Testis (tissue), 3 donors: ENCODE measurements around the gene NLRP10. TPM values are rescaled to one million over a fixed set of nuclear protein-coding genes. Genes with fewer than 3 reads are reported as not detected.
"Not testable (repeated sequence)": the region's sequence is repeated elsewhere in the genome, so short reads cannot be mapped to it uniquely, and the experiment has no call there.

Experiments
- DNase-seq: peaks from one replicate; pipeline ENCODE4 v3.0.0-alpha.2; 2019
- H3K27ac ChIP-seq, 2 donors: fragments of 200-600 bp; sonication (generic); one replicate each; pipeline ENCODE4 v1.5.1; 2019
- H3K27me3 ChIP-seq: fragments of 200-600 bp; sonication (generic); one replicate; pipeline ENCODE4 v1.5.1; 2019
- H3K36me3 ChIP-seq: fragments of 200-600 bp; sonication (generic); one replicate; pipeline ENCODE4 v1.5.1; 2017; ENCODE audit warnings: low read depth; ENCODE audit errors: missing control alignments
- H3K4me1 ChIP-seq: fragments of 200-600 bp; sonication (generic); one replicate; pipeline ENCODE4 v1.5.1; 2019
- H3K4me3 ChIP-seq, 2 donors: fragments of 200-600 bp; sonication (generic); one replicate each; pipeline ENCODE4 v1.5.1; 2017 to 2019
- H3K9me3 ChIP-seq: fragments of 200-600 bp; sonication (generic); one replicate; pipeline ENCODE4 v1.5.1; 2017
- CTCF ChIP-seq, 3 experiments: fragments of 450-650 bp in 2 of 3; fragments of 200-600 bp in 1 of 3; sonication (generic) in 1 of 3; IDR thresholded peaks; one replicate each; pipeline ENCODE4 v1.5.1; 2016 to 2019; ENCODE audit warnings: antibody characterized with exemption in 3 of 3, mild to moderate bottlenecking in 2 of 3, moderate library complexity in 1 of 3
- POLR2A ChIP-seq: fragments of 450-650 bp; IDR thresholded peaks from one replicate; pipeline ENCODE4 v1.6.1; 2017; ENCODE audit warnings: antibody characterized with exemption, mild to moderate bottlenecking, moderate library complexity
- WGBS, 2 donors: methylation state at CpG; one replicate each; pipeline ENCODE4 v1.1.5; 2018; 5-methylcytosine and 5-hydroxymethylcytosine counted together
- intact Hi-C: fragments of 100-400 bp; cut with DNase I; formaldehyde crosslinking; loops from one replicate; pipeline ENCODE4 v1.15.1; 2023; ENCODE audit warnings: low total_unique reads
- polyA plus RNA-seq: library from polyadenylated mRNA; stranded (reverse); fragments of 350-450 nt; fragmentation: Illumina TruSeq; extraction: RNeasy Lipid Tissue Mini Kit (QIAGEN cat#74804); gene quantifications from one replicate; pipeline ENCODE4 v1.2.3, GENCODE V29; 2014; ENCODE audit warnings: low read depth, low replicate concordance; ENCODE audit not compliant: insufficient read depth
- total RNA-seq, 2 donors: library from RNA; depleted of rRNA; stranded (reverse); fragments of >200 nt; gene quantifications; one replicate each; pipeline ENCODE4 v1.2.3, GENCODE V29; 2016

Gene NLRP10
- total and polyA plus RNA-seq, 3 donors from 2014 or later, result 0.13 TPM; not detected in 2

GRCh38 chr11:8003187-8003586, 37.9 kb upstream of the NLRP10 start:
- H3K36me3 ChIP-seq, result no peaks in the 10 kb centered on the region
- no peak overlapping the region for H3K27ac ChIP-seq
- no peak overlapping the region for H3K4me3 ChIP-seq
- no peak for DNase-seq
- H3K27me3 ChIP-seq, result no peaks in the 10 kb centered on the region
- H3K4me1 ChIP-seq, result no peaks in the 10 kb centered on the region
- TF ChIP-seq CTCF (IDR thresholded peaks at IDR 0.05), result no peak
- TF ChIP-seq POLR2A, result no peak
- intact Hi-C loops, result no loop called here
- no peaks in the 10 kb centered on the region for H3K9me3 ChIP-seq
- WGBS, 2 donors, result 70 to 79% methylated on average over 7 of the region's 7 CpGs

- no peak for DNase-seq
- intact Hi-C loops, result no loop called here
- no peaks in the 10 kb centered on the region for H3K9me3 ChIP-seq
- H3K4me3 ChIP-seq, result no peak overlapping the region
- 70 to 90% methylated on average over 1 of the region's 1 CpG for WGBS, 2 donors
- no peaks in the 10 kb centered on the region for H3K27me3 ChIP-seq
- no peak overlapping the region for H3K27ac ChIP-seq
- no peak for TF ChIP-seq CTCF (IDR thresholded peaks at IDR 0.05)
- TF ChIP-seq POLR2A, result no peak
- no peaks in the 10 kb centered on the region for H3K4me1 ChIP-seq
- no peaks in the 10 kb centered on the region for H3K36me3 ChIP-seq
Observed at GRCh38 chr11:8002676-8003075, 37.4 kb upstream of the NLRP10 start.

GRCh38 chr11:8000390-8000789, 35.1 kb upstream of the NLRP10 start:
- Histone ChIP-seq H3K4me1 (no peaks in the 10 kb centered on the region), H3K27ac (no peak overlapping the region), H3K4me3 (no peak overlapping the region), H3K9me3 (no peaks in the 10 kb centered on the region), H3K27me3 (no peaks in the 10 kb centered on the region), H3K36me3 (no peaks in the 10 kb centered on the region)
- TF ChIP-seq CTCF (IDR thresholded peaks at IDR 0.05) (no peak), POLR2A (no peak)
- intact Hi-C loops, result no loop called here
- DNase-seq, result no peak
- WGBS, 2 donors, result 77 to 78% methylated on average over 5 of the region's 5 CpGs

- no peak overlapping the region for H3K27ac ChIP-seq
- 92 to 94% methylated on average over 10 of the region's 10 CpGs for WGBS, 2 donors
- no peak overlapping the region for H3K4me3 ChIP-seq
- no peaks in the 10 kb centered on the region for H3K9me3 ChIP-seq
- intact Hi-C loops, result no loop called here
- no peak for TF ChIP-seq CTCF (IDR thresholded peaks at IDR 0.05)
- TF ChIP-seq POLR2A, result no peak
- no peak for DNase-seq
- no peaks in the 10 kb centered on the region for H3K36me3 ChIP-seq
- H3K27me3 ChIP-seq, result no peaks in the 10 kb centered on the region
- H3K4me1 ChIP-seq, result no peaks in the 10 kb centered on the region
Observed at GRCh38 chr11:7999795-8000194, 34.5 kb upstream of the NLRP10 start.

- Histone ChIP-seq H3K4me1 (peaks cover 2% of the 10 kb centered on the region), H3K36me3 (no peaks in the 10 kb centered on the region), H3K4me3 (no peak overlapping the region), H3K27ac (no peak overlapping the region), H3K27me3 (no peaks in the 10 kb centered on the region), H3K9me3 (no peaks in the 10 kb centered on the region)
- TF ChIP-seq CTCF (IDR thresholded peaks at IDR 0.05) (no peak), POLR2A (no peak)
- WGBS, 2 donors, result 93% methylated on average over 6 of the region's 6 CpGs
- no peak for DNase-seq
- intact Hi-C loops, result no loop called here
Observed at GRCh38 chr11:7994581-7995278, 29.5 kb upstream of the NLRP10 start.

- peak overlapping the region; percentile 72 to 75 for H3K27ac ChIP-seq
- not testable (repeated sequence) for DNase-seq, H3K27me3 ChIP-seq, H3K9me3 ChIP-seq, H3K36me3 ChIP-seq
- peaks cover 20% of the 10 kb centered on the region for H3K4me1 ChIP-seq
- peak overlapping the region; percentile 80 to 89 for H3K4me3 ChIP-seq
- intact Hi-C loops, result loop anchor here (5.0 kb wide), 1 partner anchor 90 kb away; no protein-coding TSS in a partner anchor
- WGBS, 2 donors, result 1% methylated on average over 11 to 13 of the region's 13 CpGs
Observed at GRCh38 chr11:7987560-7987883, 22.3 kb upstream of the NLRP10 start.
